ENCODE data around the gene BLOC1S4. TPM values are rescaled to one million over a fixed set of nuclear protein-coding genes. Genes with fewer than 3 reads are reported as not detected.
"Not testable (repeated sequence)": the region's sequence is repeated elsewhere in the genome, so short reads cannot be mapped to it uniquely, and the experiment has no call there.

Gene BLOC1S4
- total RNA-seq, 5 donors from 2014 or later (not counting 1 experiment from before 2014, with no cell fraction given): 20.7 to 41.9 (median 36.6) TPM

DNA sequence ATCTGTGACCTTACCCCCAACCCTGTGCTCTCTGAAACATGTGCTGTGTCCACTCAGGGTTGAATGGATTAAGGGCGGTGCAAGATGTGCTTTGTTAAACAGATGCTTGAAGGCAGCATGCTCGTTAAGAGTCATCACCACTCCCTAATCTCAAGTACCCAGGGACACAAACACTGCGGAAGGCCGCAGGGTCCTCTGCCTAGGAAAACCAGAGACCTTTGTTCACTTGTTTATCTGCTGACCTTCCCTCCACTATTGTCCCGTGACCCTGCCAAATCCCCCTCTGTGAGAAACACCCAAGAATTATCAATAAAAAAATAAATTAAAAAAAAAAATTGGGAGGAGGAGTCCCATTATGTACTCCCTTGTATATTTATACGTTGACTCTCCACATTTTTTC, 40.4 kb downstream of the BLOC1S4 start:
- H3K27ac Mint-ChIP-seq; H3K9me3 Mint-ChIP-seq; H3K4me3 ChIP-seq (ENCODE audit: control insufficient read depth in 1 of 2, extremely low read depth in 1 of 2, low read length in 1 of 2); H3K27me3 Mint-ChIP-seq; ATAC-seq (replicated peaks in 1 of 4); H3K4me3 Mint-ChIP-seq; H3K27ac ChIP-seq (ENCODE audit: low read length); POLR2A ChIA-PET; H3K36me3 Mint-ChIP-seq; DNase-seq; H3K9me3 ChIP-seq; CTCF ChIA-PET; H3K36me3 ChIP-seq (ENCODE audit: control insufficient read depth in 2 of 2, extremely low read depth in 1 of 2, insufficient read depth in 1 of 2, low read length in 1 of 2): not testable (repeated sequence)
- peaks cover 0 to 13% of the 10 kb centered on the region in 2 experiments for H3K4me1 ChIP-seq (ENCODE audit: control insufficient read depth in 1 of 2, extremely low read depth in 1 of 2, insufficient read depth in 2 of 2, low read length in 2 of 2)
- WGBS (ENCODE audit: insufficient coverage): no CpG with 5 or more reads among the region's 6 CpGs
- peaks cover 0 to 12% of the 10 kb centered on the region in 2 experiments for H3K27me3 ChIP-seq (replicated peaks in 1 of 2; ENCODE audit: control insufficient read depth in 2 of 2, extremely low read depth in 1 of 2, insufficient read depth in 2 of 2, low read length in 1 of 2)
- H3K4me1 Mint-ChIP-seq: peaks cover 7 to 11% (median 10%) of the 10 kb centered on the region in 3 donors

DNA sequence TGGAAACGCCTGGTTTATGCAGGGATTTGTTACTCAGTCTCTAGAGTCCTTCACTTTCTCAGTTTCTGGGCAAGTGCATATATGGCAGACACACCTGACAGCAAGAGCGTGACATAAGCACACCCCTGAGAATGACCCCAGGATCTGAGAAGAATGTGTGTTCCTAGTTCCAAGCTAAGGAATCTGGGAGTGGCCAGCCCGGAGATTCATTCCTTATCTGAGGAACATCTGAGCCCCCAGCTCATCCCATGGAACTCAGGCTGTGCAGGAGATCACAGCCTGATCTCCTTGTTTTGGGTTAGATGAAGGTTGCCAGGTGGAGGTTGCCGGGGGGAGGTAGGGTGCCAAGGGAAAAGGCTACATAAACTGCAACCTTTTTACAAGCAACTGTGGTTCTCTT, 42.8 kb downstream of the BLOC1S4 start:
- peaks cover 0 to 5% of the 10 kb centered on the region in 2 donors for H3K27me3 Mint-ChIP-seq
- 88% methylated on average over 4 of the region's 4 CpGs for WGBS (ENCODE audit: insufficient coverage)
- H3K9me3 ChIP-seq: no peaks in the 10 kb centered on the region
- CTCF ChIA-PET: no interaction called here
- H3K27ac Mint-ChIP-seq: no peak overlapping the region
- POLR2A ChIA-PET: no interaction called here
- H3K27me3 ChIP-seq (replicated peaks in 1 of 2; ENCODE audit: control insufficient read depth in 2 of 2, extremely low read depth in 1 of 2, insufficient read depth in 2 of 2, low read length in 1 of 2): peaks cover 0 to 12% of the 10 kb centered on the region in 2 experiments
- H3K9me3 Mint-ChIP-seq: no peaks in the 10 kb centered on the region
- H3K36me3 Mint-ChIP-seq: no peaks in the 10 kb centered on the region
- H3K36me3 ChIP-seq (ENCODE audit: control insufficient read depth in 2 of 2, extremely low read depth in 1 of 2, insufficient read depth in 1 of 2, low read length in 1 of 2): no peaks in the 10 kb centered on the region
- peaks cover 0 to 8% of the 10 kb centered on the region in 2 experiments for H3K4me1 ChIP-seq (ENCODE audit: control insufficient read depth in 1 of 2, extremely low read depth in 1 of 2, insufficient read depth in 2 of 2, low read length in 2 of 2)
- peaks cover 3 to 4% (median 4%) of the 10 kb centered on the region in 3 donors for H3K4me1 Mint-ChIP-seq
- H3K4me3 Mint-ChIP-seq: no peak overlapping the region
- H3K27ac ChIP-seq (ENCODE audit: low read length): no peak overlapping the region
- ATAC-seq (replicated peaks in 1 of 4) (no peak), DNase-seq (no peak)
- H3K4me3 ChIP-seq (ENCODE audit: control insufficient read depth in 1 of 2, extremely low read depth in 1 of 2, low read length in 1 of 2): no peak overlapping the region

DNA sequence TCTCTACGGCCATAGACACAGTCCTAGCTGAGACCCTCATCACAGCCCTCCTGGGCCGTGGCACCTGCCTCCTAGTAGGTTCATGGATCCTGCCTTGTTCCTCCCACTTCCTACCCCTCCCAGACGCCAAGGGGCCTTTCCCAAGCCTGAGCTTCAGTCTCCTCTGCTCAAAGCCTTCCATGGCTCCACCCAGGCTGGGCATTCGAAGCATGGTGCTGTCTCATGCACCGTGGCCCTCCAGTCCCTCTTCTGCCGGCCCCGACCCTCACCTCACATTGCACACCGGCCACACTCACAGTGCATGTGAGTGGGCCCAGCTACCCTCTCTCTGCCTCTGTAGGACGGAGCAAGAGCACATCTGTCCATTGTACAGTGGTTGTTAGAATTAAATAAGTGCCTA, 44.9 kb downstream of the BLOC1S4 start:
- H3K27me3 Mint-ChIP-seq: peaks cover 0 to 5% of the 10 kb centered on the region in 2 donors
- H3K36me3 ChIP-seq (ENCODE audit: control insufficient read depth in 2 of 2, extremely low read depth in 1 of 2, insufficient read depth in 1 of 2, low read length in 1 of 2): no peaks in the 10 kb centered on the region
- WGBS (ENCODE audit: insufficient coverage): 74% methylated on average over 5 of the region's 9 CpGs
- peaks cover 0 to 8% of the 10 kb centered on the region in 2 experiments for H3K4me1 ChIP-seq (ENCODE audit: control insufficient read depth in 1 of 2, extremely low read depth in 1 of 2, insufficient read depth in 2 of 2, low read length in 2 of 2)
- H3K9me3 Mint-ChIP-seq: no peaks in the 10 kb centered on the region
- no peak overlapping the region for H3K27ac ChIP-seq (ENCODE audit: low read length)
- H3K9me3 ChIP-seq: no peaks in the 10 kb centered on the region
- no peak overlapping the region for H3K4me3 ChIP-seq (ENCODE audit: control insufficient read depth in 1 of 2, extremely low read depth in 1 of 2, low read length in 1 of 2)
- no peaks in the 10 kb centered on the region for H3K36me3 Mint-ChIP-seq
- no peak overlapping the region for H3K27ac Mint-ChIP-seq
- peaks cover 3 to 4% (median 4%) of the 10 kb centered on the region in 3 donors for H3K4me1 Mint-ChIP-seq
- DNase-seq: no peak
- no peak overlapping the region for H3K4me3 Mint-ChIP-seq
- no peak for ATAC-seq (replicated peaks in 1 of 4)
- CTCF ChIA-PET: no interaction called here
- peaks cover 0 to 9% of the 10 kb centered on the region in 2 experiments for H3K27me3 ChIP-seq (replicated peaks in 1 of 2; ENCODE audit: control insufficient read depth in 2 of 2, extremely low read depth in 1 of 2, insufficient read depth in 2 of 2, low read length in 1 of 2)
- POLR2A ChIA-PET: no interaction called here

DNA sequence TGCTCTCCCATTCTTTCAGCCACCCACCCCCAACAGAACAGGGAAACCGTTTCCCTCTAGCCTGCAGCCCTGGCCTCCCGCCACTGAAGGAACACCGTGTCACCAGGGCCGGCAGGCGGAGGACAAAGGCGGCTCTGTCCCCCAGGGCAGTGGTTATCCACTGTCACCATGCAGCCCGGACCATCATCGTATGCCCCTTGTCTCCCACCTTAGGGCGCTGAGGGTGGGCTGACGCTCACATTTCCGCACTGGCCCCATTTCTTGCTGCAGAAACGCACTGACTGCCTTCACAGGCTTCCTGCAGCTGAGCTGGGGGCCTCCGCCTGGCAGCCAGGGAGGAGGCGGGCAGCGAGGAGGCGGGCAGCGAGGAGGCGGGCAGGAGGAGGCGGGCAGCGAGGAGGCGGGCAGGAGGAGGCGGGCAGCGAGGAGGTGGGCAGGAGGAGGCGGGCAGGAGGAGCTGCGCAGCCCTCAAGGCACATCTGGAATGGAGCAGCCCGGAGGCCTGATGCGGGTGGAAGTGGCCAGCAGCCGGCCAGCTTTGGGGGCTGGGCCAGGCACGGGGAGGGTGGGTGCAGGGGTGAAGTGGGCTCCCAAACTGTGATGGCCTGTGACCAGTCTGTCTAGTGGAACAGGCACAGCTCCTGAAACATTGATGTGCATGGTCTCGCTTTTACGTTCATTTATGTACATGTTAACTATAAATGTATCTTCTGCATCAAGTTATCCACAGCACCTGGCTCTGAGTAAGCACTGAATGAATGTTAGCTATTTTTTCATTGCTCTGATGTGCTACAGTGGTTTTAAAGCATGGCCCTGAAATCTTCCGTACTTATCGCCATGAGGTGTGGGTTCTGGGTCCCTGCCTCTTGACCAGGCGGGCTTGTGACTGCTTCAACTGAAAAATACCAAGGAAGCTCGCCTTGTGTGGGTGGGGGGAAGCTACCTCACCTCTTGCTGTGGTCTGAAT, 46.0 kb downstream of the BLOC1S4 start:
- 74% methylated on average over 28 of the region's 35 CpGs for WGBS (ENCODE audit: insufficient coverage)
- peak in 5 of 35 experiments; percentile 15 to 33 (median 26) for DNase-seq
- peak; percentile 48 to 70 (median 58) for ATAC-seq (replicated peaks in 1 of 4)
- Histone ChIP-seq H3K4me3 (ENCODE audit: control insufficient read depth in 1 of 2, extremely low read depth in 1 of 2, low read length in 1 of 2) (no peak overlapping the region), H3K9me3 (no peaks in the 10 kb centered on the region), H3K36me3 (ENCODE audit: control insufficient read depth in 2 of 2, extremely low read depth in 1 of 2, insufficient read depth in 1 of 2, low read length in 1 of 2) (no peaks in the 10 kb centered on the region), H3K27ac (ENCODE audit: low read length) (no peak overlapping the region), H3K27me3 (replicated peaks in 1 of 2; ENCODE audit: control insufficient read depth in 2 of 2, extremely low read depth in 1 of 2, insufficient read depth in 2 of 2, low read length in 1 of 2) (peaks cover 0 to 6% of the 10 kb centered on the region in 2 experiments), H3K4me1 (ENCODE audit: control insufficient read depth in 1 of 2, extremely low read depth in 1 of 2, insufficient read depth in 2 of 2, low read length in 2 of 2) (peaks cover 0 to 8% of the 10 kb centered on the region in 2 experiments)
- H3K4me3 Mint-ChIP-seq: peak overlapping the region in 2 of 3 donors; percentile 39 to 45
- H3K27ac Mint-ChIP-seq: peak overlapping the region in 1 of 2 donors; percentile 76
- POLR2A ChIA-PET: no interaction called here
- no peaks in the 10 kb centered on the region for H3K9me3 Mint-ChIP-seq
- peaks cover 6 to 12% (median 9%) of the 10 kb centered on the region in 3 donors for H3K4me1 Mint-ChIP-seq
- H3K27me3 Mint-ChIP-seq: peaks cover 0 to 5% of the 10 kb centered on the region in 2 donors
- H3K36me3 Mint-ChIP-seq: no peaks in the 10 kb centered on the region
- CTCF ChIA-PET: no interaction called here

DNA sequence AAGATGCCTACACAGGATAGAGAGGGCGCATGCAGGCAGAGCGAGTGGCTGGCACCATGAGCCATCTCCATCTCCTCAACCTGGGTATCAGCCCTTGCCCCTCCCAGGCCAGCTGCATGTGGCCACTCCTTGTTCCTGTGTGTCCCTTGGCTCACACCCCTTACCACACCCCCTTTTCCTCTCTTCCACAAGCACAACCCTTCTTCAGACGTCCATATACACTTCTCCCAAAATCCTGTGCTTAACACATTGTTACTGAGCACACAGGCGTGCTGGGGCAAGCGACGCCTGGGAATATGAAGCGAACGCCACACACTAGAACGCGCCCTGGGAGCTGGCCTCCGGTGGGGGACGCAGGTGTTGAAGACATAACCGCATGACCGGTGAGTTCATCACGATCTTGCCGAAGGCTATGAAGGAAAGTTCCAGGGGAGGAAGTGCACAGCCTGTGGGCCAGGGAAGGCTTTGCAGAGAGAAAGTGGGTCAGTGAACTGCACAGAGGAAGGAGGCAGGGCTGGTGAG, 47.4 kb downstream of the BLOC1S4 start:
- Histone ChIP-seq H3K27me3 (replicated peaks in 1 of 2; ENCODE audit: control insufficient read depth in 2 of 2, extremely low read depth in 1 of 2, insufficient read depth in 2 of 2, low read length in 1 of 2) (peaks cover 0 to 5% of the 10 kb centered on the region in 2 experiments), H3K4me3 (ENCODE audit: control insufficient read depth in 1 of 2, extremely low read depth in 1 of 2, low read length in 1 of 2) (no peak overlapping the region), H3K27ac (ENCODE audit: low read length) (no peak overlapping the region), H3K36me3 (ENCODE audit: control insufficient read depth in 2 of 2, extremely low read depth in 1 of 2, insufficient read depth in 1 of 2, low read length in 1 of 2) (no peaks in the 10 kb centered on the region), H3K9me3 (no peaks in the 10 kb centered on the region), H3K4me1 (ENCODE audit: control insufficient read depth in 1 of 2, extremely low read depth in 1 of 2, insufficient read depth in 2 of 2, low read length in 2 of 2) (peaks cover under 1 to 11% of the 10 kb centered on the region in 2 experiments)
- Mint-ChIP-seq H3K4me1 (peaks cover 8 to 13% (median 9%) of the 10 kb centered on the region in 3 donors), H3K4me3 (no peak overlapping the region), H3K9me3 (no peaks in the 10 kb centered on the region), H3K27me3 (peaks cover 0 to 5% of the 10 kb centered on the region in 2 donors), H3K36me3 (no peaks in the 10 kb centered on the region), H3K27ac (no peak overlapping the region)
- CTCF ChIA-PET: no interaction called here
- no peak for DNase-seq
- POLR2A ChIA-PET: interaction anchor here in 1 of 2 donors (0.7 kb wide), 1 partner anchor 234 kb away, joined by 3 read pairs; no protein-coding TSS in a partner anchor
- WGBS (ENCODE audit: insufficient coverage): 83% methylated on average over 15 of the region's 16 CpGs
- ATAC-seq (replicated peaks in 1 of 4): no peak

DNA sequence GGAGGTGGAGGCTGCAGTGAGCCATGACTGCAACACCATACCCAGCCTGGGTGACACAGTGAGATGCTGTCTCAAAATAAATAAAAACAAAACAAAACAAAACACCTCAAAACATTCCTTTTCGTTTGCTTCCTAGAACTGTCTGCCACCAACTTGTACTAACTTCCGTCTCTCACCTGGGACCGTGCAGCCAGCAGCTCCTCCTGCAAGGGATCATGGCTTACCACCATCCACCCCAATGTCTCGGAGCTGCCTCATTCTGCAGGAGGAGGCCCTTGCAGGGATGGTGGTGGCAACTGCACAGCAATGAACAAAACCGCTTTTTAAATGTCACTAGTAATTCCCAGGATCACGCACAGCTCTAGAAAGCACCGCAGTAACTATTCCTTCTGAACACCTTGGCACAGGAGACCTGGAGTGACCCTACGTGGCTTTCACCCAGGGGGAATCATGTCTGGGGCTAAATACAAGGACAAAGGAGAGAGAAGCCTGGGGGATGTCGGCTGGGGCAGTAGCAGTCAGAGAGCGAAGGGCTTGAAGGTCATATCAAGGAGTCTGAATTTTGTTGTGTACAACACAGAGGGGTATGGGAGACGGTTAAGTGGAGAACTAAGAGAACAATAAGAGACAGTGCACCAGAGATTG, 49.1 kb downstream of the BLOC1S4 start:
- H3K9me3 ChIP-seq: no peaks in the 10 kb centered on the region
- Mint-ChIP-seq H3K36me3 (no peaks in the 10 kb centered on the region), H3K4me1 (peaks cover 25 to 27% (median 25%) of the 10 kb centered on the region in 3 donors), H3K27me3 (peaks cover 0 to 5% of the 10 kb centered on the region in 2 donors), H3K27ac (no peak overlapping the region), H3K4me3 (no peak overlapping the region), H3K9me3 (no peaks in the 10 kb centered on the region)
- H3K27me3 ChIP-seq (replicated peaks in 1 of 2; ENCODE audit: control insufficient read depth in 2 of 2, extremely low read depth in 1 of 2, insufficient read depth in 2 of 2, low read length in 1 of 2): peaks cover 0 to 5% of the 10 kb centered on the region in 2 experiments
- ATAC-seq (replicated peaks in 1 of 4): no peak
- 82% methylated on average over 6 of the region's 11 CpGs for WGBS (ENCODE audit: insufficient coverage)
- CTCF ChIA-PET: interaction anchor here in 1 of 2 donors (0.6 kb wide), 1 partner anchor 94 kb away, joined by 7 read pairs; no protein-coding TSS in a partner anchor
- H3K4me1 ChIP-seq (ENCODE audit: control insufficient read depth in 1 of 2, extremely low read depth in 1 of 2, insufficient read depth in 2 of 2, low read length in 2 of 2): peaks cover 14 to 23% of the 10 kb centered on the region in 2 experiments
- H3K27ac ChIP-seq (ENCODE audit: low read length): no peak overlapping the region
- POLR2A ChIA-PET: no interaction called here
- H3K4me3 ChIP-seq (ENCODE audit: control insufficient read depth in 1 of 2, extremely low read depth in 1 of 2, low read length in 1 of 2): no peak overlapping the region
- no peak for DNase-seq
- no peaks in the 10 kb centered on the region for H3K36me3 ChIP-seq (ENCODE audit: control insufficient read depth in 2 of 2, extremely low read depth in 1 of 2, insufficient read depth in 1 of 2, low read length in 1 of 2)

Measured in T-cell (primary cell).